SK-N-SH (cell line): ENCODE results near the gene POC5. TPM values are rescaled to one million over a fixed set of nuclear protein-coding genes. Genes with fewer than 3 reads are reported as not detected.

Experiments
- CTCF ChIA-PET: fragments of 300-600, 350-600 bp; formaldehyde crosslinking; extraction: SDS; loops from one replicate; lab custom pipeline; 2021; lab: Yijun Ruan, JAX
- POLR2A ChIA-PET: fragments of 350-600 bp; sonication (Branson Sonifier 250); formaldehyde crosslinking; extraction: SDS; loops from one replicate; lab custom pipeline; 2020; ENCODE audit warnings: antibody characterized with exemption, inconsistent platforms; lab: Yijun Ruan, JAX
- DNase-seq: peaks from one replicate; pipeline ENCODE4 v3.0.0; 2012
- H2AFZ ChIP-seq: fragments of 200-600 bp; sonication (generic); 2 replicates; pipeline ENCODE4 v1.8.1; 2016; ENCODE audit warnings: antibody characterized with exemption, mild to moderate bottlenecking, low read depth
- H3F3A ChIP-seq: fragments of 200-600 bp; sonication (generic); replicated peaks from 2 replicates; pipeline ENCODE3; 2016; ENCODE audit warnings: antibody characterized with exemption, mild to moderate bottlenecking; ENCODE audit not compliant: insufficient read depth
- H3K27ac ChIP-seq, 2 experiments: fragments of 200-500 bp in 1 of 2; fragments of 200-600 bp in 1 of 2; sonication (Bioruptor generic) in 1 of 2; sonication (generic), shearing (Covaris generic) in 1 of 2; 2 replicates each; pipeline versions ENCODE4 v1.5.1 to v1.6.1; 2014 to 2016; ENCODE audit warnings: low read depth in 2 of 2, inconsistent platforms in 1 of 2, low read length in 1 of 2, mild to moderate bottlenecking in 1 of 2, mixed read lengths in 1 of 2
- H3K27me3 ChIP-seq: fragments of 200-600 bp; sonication (generic), shearing (Covaris generic); 2 replicates; pipeline ENCODE4 v1.6.1; 2016; ENCODE audit warnings: mixed run types; ENCODE audit not compliant: insufficient read depth
- H3K36me3 ChIP-seq, 2 experiments: fragments of 200-500 bp in 1 of 2; fragments of 200-600 bp in 1 of 2; sonication (Bioruptor generic) in 1 of 2; sonication (generic) in 1 of 2; replicated peaks in 1 of 2; 2 replicates each; pipeline versions ENCODE3 to v1.5.1; 2014 to 2016; ENCODE audit warnings: low read length in 1 of 2, mild to moderate bottlenecking in 1 of 2; ENCODE audit not compliant: insufficient read depth in 2 of 2, control insufficient read depth in 1 of 2
- H3K4me1 ChIP-seq, 2 experiments: fragments of 200-500 bp in 1 of 2; fragments of 200-600 bp in 1 of 2; sonication (Bioruptor generic) in 1 of 2; sonication (generic), shearing (Covaris generic) in 1 of 2; 2 replicates each; pipeline versions ENCODE4 v1.5.1 to v1.6.1; 2014 to 2016; ENCODE audit warnings: low read depth in 1 of 2, low read length in 1 of 2, mixed run types in 1 of 2; ENCODE audit not compliant: insufficient read depth in 2 of 2, control insufficient read depth in 1 of 2
- H3K4me2 ChIP-seq: fragments of 200-600 bp; sonication (generic), shearing (Covaris generic); 2 replicates; pipeline ENCODE4 v1.6.1; 2017; ENCODE audit warnings: mixed run types
- H3K4me3 ChIP-seq, 2 experiments: fragments of 200-500 bp in 1 of 2; fragments of 200-600 bp in 1 of 2; sonication (Bioruptor generic) in 1 of 2; sonication (generic), shearing (Covaris generic) in 1 of 2; 2 replicates each; pipeline versions ENCODE4 v1.5.1 to v1.8.1; 2014 to 2016; ENCODE audit warnings: low read depth in 2 of 2, inconsistent platforms in 1 of 2, low read length in 1 of 2, mild to moderate bottlenecking in 1 of 2, mixed read lengths in 1 of 2, moderate library complexity in 1 of 2
- H3K79me2 ChIP-seq: fragments of 200-600 bp; sonication (generic); 2 replicates; pipeline ENCODE4 v1.8.1; 2017; ENCODE audit warnings: mild to moderate bottlenecking; ENCODE audit not compliant: insufficient read depth
- H3K9ac ChIP-seq: fragments of 200-600 bp; sonication (generic); 2 replicates; pipeline ENCODE4 v1.6.1; 2017; ENCODE audit warnings: mixed run types
- H3K9me2 ChIP-seq: fragments of 200-600 bp; sonication (generic); 2 replicates; pipeline ENCODE4 v1.6.1; 2017; ENCODE audit warnings: mixed run types
- H3K9me3 ChIP-seq: fragments of 200-600 bp; sonication (generic); 2 replicates; pipeline ENCODE4 v1.6.1; 2017; ENCODE audit warnings: mixed run types, mild to moderate bottlenecking, moderate library complexity
- H4K20me1 ChIP-seq: fragments of 200-600 bp; sonication (generic); 2 replicates; pipeline ENCODE4 v1.6.1; 2017; ENCODE audit warnings: mild to moderate bottlenecking, mixed run types; ENCODE audit not compliant: insufficient read depth
- ELF1 ChIP-seq: IDR thresholded peaks from 2 replicates; pipeline ENCODE4 v1.4.0; 2012
- EP300 ChIP-seq, 2 experiments: IDR thresholded peaks; 2 replicates each; pipeline versions ENCODE4 v1.4.0 to v1.6.1; 2012; ENCODE audit warnings: borderline replicate concordance in 1 of 2, low read depth in 1 of 2, low read length in 1 of 2
- FOSL2 ChIP-seq: IDR thresholded peaks from 2 replicates; pipeline ENCODE4 v1.4.0; 2012; ENCODE audit warnings: low read depth, mild to moderate bottlenecking, moderate library complexity, borderline replicate concordance
- GABPA ChIP-seq: IDR thresholded peaks from 2 replicates; pipeline ENCODE4 v1.4.0; 2012; ENCODE audit warnings: low read depth, mild to moderate bottlenecking
- GATA2 ChIP-seq: sonication (generic); formaldehyde crosslinking; IDR thresholded peaks from 2 replicates; pipeline ENCODE4 v1.5.0; 2020; ENCODE audit warnings: mild to moderate bottlenecking, missing genetic modification reagents
- JUND ChIP-seq: IDR thresholded peaks from 2 replicates; pipeline ENCODE4 v1.4.0; 2012
- MEF2A ChIP-seq: IDR thresholded peaks from 2 replicates; pipeline ENCODE4 v1.4.0; 2012; ENCODE audit warnings: low read depth, borderline replicate concordance
- NRF1 ChIP-seq: IDR thresholded peaks from 2 replicates; pipeline ENCODE4 v1.6.1; 2012; ENCODE audit warnings: low read depth, mild to moderate bottlenecking, low read length
- RAD21 ChIP-seq: IDR thresholded peaks from 2 replicates; pipeline ENCODE4 v1.6.1; 2012; ENCODE audit warnings: mild to moderate bottlenecking, low read length
- RCOR1 ChIP-seq: fragments of 150-350 bp; IDR thresholded peaks from 2 replicates; pipeline ENCODE4 v1.6.1; 2017; ENCODE audit warnings: antibody characterized with exemption, low read length
- SMC3 ChIP-seq: IDR thresholded peaks from 2 replicates; pipeline ENCODE4 v1.6.1; 2012; ENCODE audit warnings: low read depth, low read length, improper control_type of control experiment
- TCF12 ChIP-seq: IDR thresholded peaks from 2 replicates; pipeline ENCODE4 v1.4.0; 2012
- TEAD4 ChIP-seq: IDR thresholded peaks from 2 replicates; pipeline ENCODE4 v1.4.0; 2012; ENCODE audit warnings: mild to moderate bottlenecking, borderline replicate concordance; ENCODE audit not compliant: insufficient read depth
- YY1 ChIP-seq: IDR thresholded peaks from 2 replicates; pipeline ENCODE4 v1.4.0; 2012; ENCODE audit warnings: low read depth, mild to moderate bottlenecking
- WGBS: methylation state at CpG from one replicate; pipeline ENCODE4 v1.1.6; 2017; ENCODE audit warnings: low lambda C conversion rate; 5-methylcytosine and 5-hydroxymethylcytosine counted together
- polyA plus RNA-seq, 3 experiments: library from polyadenylated mRNA; depleted of rRNA; stranded (reverse); fragments of >200 nt; gene quantifications; 2 replicates each; pipeline ENCODE4 v1.2.3, GENCODE V29; 2012
- TF ChIP-seq, protein P1 (sequence below): IDR thresholded peaks from 2 replicates; pipeline ENCODE4; 2012
- TF ChIP-seq, protein P2 (sequence below): IDR thresholded peaks from 2 replicates; pipeline ENCODE4 v1.4.0; 2012; ENCODE audit warnings: low read depth
- TF ChIP-seq, protein P3 (sequence below): fragments of 150-350 bp; IDR thresholded peaks from 2 replicates; pipeline ENCODE4 v1.6.1; 2016; ENCODE audit warnings: mild to moderate bottlenecking, low read depth, low read length
- TF ChIP-seq, protein P4 (sequence below): fragments of 200-600 bp; sonication (generic); IDR thresholded peaks from 2 replicates; pipeline ENCODE4 v1.6.1; 2017; ENCODE audit warnings: antibody characterized with exemption, mild to moderate bottlenecking, moderate library complexity
- TF ChIP-seq, protein P5 (sequence below): IDR thresholded peaks from 2 replicates; pipeline ENCODE4 v1.6.1; 2012; ENCODE audit warnings: mild to moderate bottlenecking, low read depth, low read length, moderate library complexity

The POC5 gene
- polyA plus RNA-seq, 1 of the 3 experiments (the other 2 are of a cell fraction): 15.9 TPM

DNA sequence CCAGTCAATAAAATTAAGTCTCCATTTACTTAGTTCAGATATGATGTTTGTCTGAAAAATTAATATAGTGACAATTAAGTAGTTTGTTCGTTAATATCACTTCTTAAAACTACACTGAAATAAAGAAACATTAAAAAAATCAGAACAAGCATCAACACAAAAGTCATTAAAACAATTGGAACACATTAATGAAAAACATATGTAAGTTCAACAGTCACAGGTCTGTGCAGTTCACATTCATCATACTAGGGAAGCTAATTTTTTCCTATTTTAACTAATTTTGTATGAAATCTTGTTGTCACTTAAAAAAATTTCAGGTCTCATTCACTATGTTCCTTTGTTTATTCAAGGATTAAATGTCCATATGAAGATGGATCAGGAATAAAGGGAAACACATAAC is 22.5 kb downstream of the POC5 start:
- Histone ChIP-seq H3K9me3 (no peaks in the 10 kb centered on the region), H3K9ac (no peak overlapping the region), H3K79me2 (no peaks in the 10 kb centered on the region), H3K36me3 (peaks cover 27 to 38% of the 10 kb centered on the region in 2 experiments), H3K9me2 (no peaks in the 10 kb centered on the region), H3K27ac (peak overlapping the region in 1 of 2 experiments; percentile 91; a peak in 2 of 4 replicates), H3K4me2 (no peak overlapping the region), H3K4me1 (peaks cover 0 to 11% of the 10 kb centered on the region in 2 experiments; a peak in 2 of 4 replicates), H2AFZ (no peak overlapping the region), H4K20me1 (no peaks in the 10 kb centered on the region), H3F3A (no peaks in the 10 kb centered on the region), H3K27me3 (no peaks in the 10 kb centered on the region), H3K4me3 (no peak overlapping the region)
- peak; percentile 50 for DNase-seq
- 48% methylated on average over 1 of the region's 1 CpG for WGBS
- POLR2A ChIA-PET: no interaction called here
- CTCF ChIA-PET: interaction anchor here (1.2 to 1.6 kb wide), 4 partner anchors 12 to 480 kb away, joined by 3 to 8 read pairs (median 4); no protein-coding TSS in a partner anchor
- TF ChIP-seq, protein P1, sequence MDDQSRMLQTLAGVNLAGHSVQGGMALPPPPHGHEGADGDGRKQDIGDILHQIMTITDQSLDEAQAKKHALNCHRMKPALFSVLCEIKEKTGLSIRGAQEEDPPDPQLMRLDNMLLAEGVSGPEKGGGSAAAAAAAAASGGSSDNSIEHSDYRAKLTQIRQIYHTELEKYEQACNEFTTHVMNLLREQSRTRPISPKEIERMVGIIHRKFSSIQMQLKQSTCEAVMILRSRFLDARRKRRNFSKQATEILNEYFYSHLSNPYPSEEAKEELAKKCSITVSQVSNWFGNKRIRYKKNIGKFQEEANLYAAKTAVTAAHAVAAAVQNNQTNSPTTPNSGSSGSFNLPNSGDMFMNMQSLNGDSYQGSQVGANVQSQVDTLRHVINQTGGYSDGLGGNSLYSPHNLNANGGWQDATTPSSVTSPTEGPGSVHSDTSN: no peak
- no peak for TF ChIP-seq JUND
- TF ChIP-seq TCF12: peak; percentile 35
- no peak for TF ChIP-seq EP300 (IDR thresholded peaks at IDR 0.05; ENCODE audit: borderline replicate concordance in 1 of 2, low read depth in 1 of 2, low read length in 1 of 2)
- TF ChIP-seq, protein P2, sequence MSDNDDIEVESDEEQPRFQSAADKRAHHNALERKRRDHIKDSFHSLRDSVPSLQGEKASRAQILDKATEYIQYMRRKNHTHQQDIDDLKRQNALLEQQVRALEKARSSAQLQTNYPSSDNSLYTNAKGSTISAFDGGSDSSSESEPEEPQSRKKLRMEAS: no peak

DNA sequence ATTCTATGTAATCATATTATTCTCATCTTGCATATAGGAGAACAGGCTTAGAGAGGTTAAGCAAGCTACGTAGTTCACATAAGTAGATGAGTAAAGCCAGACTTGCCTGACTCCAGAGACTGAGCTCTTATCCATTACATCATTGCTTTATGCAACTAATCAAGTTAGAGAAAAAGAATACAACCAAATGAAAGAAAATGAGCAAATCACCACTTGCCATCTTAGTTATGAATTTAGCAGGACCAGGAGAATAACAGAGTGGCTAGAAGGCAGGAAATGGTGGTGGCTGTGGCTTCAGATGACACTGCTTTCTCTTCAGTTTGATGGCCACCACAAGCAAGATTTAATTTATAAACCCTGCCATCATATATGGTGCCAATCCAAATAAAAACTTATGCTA is 26.6 kb downstream of the POC5 start:
- peak; percentile 61 for DNase-seq
- H3K27me3 ChIP-seq: no peaks in the 10 kb centered on the region
- no peaks in the 10 kb centered on the region for H3K9me2 ChIP-seq
- no peaks in the 10 kb centered on the region for H3K79me2 ChIP-seq
- peak overlapping the region in 1 of 2 experiments; percentile 82; a peak in 2 of 4 replicates for H3K27ac ChIP-seq
- 74% methylated on average over 1 of the region's 1 CpG for WGBS
- no peak overlapping the region for H3K4me3 ChIP-seq
- H3K9ac ChIP-seq: no peak overlapping the region
- no peaks in the 10 kb centered on the region for H4K20me1 ChIP-seq
- peaks cover 0 to 11% of the 10 kb centered on the region in 2 experiments; a peak in 2 of 4 replicates for H3K4me1 ChIP-seq
- ChIA-PET POLR2A (no interaction called here), CTCF (interaction anchor here (0.6 to 2.5 kb wide), 4 partner anchors 9 to 484 kb away, joined by 3 to 11 read pairs (median 3); no protein-coding TSS in a partner anchor)
- peaks cover 57 to 69% of the 10 kb centered on the region in 2 experiments for H3K36me3 ChIP-seq
- no peak overlapping the region for H3K4me2 ChIP-seq
- no peak overlapping the region for H2AFZ ChIP-seq
- no peaks in the 10 kb centered on the region for H3K9me3 ChIP-seq
- H3F3A ChIP-seq: no peaks in the 10 kb centered on the region
- no peak for TF ChIP-seq GABPA
- peak; percentile 11; the same call in 1 of the 2 replicates for TF ChIP-seq RAD21
- TF ChIP-seq, protein P2: no peak
- TF ChIP-seq, protein P3, sequence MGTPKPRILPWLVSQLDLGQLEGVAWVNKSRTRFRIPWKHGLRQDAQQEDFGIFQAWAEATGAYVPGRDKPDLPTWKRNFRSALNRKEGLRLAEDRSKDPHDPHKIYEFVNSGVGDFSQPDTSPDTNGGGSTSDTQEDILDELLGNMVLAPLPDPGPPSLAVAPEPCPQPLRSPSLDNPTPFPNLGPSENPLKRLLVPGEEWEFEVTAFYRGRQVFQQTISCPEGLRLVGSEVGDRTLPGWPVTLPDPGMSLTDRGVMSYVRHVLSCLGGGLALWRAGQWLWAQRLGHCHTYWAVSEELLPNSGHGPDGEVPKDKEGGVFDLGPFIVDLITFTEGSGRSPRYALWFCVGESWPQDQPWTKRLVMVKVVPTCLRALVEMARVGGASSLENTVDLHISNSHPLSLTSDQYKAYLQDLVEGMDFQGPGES: no peak
- peak; percentile 12; the same call in 1 of the 2 replicates for TF ChIP-seq TCF12
- TF ChIP-seq, protein P4, sequence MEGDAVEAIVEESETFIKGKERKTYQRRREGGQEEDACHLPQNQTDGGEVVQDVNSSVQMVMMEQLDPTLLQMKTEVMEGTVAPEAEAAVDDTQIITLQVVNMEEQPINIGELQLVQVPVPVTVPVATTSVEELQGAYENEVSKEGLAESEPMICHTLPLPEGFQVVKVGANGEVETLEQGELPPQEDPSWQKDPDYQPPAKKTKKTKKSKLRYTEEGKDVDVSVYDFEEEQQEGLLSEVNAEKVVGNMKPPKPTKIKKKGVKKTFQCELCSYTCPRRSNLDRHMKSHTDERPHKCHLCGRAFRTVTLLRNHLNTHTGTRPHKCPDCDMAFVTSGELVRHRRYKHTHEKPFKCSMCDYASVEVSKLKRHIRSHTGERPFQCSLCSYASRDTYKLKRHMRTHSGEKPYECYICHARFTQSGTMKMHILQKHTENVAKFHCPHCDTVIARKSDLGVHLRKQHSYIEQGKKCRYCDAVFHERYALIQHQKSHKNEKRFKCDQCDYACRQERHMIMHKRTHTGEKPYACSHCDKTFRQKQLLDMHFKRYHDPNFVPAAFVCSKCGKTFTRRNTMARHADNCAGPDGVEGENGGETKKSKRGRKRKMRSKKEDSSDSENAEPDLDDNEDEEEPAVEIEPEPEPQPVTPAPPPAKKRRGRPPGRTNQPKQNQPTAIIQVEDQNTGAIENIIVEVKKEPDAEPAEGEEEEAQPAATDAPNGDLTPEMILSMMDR: no peak
- no peak for TF ChIP-seq ELF1
- no peak for TF ChIP-seq SMC3
- TF ChIP-seq RCOR1: 0 out of 2 replicates have a peak, but pooled peaks have one; percentile 17
- TF ChIP-seq TEAD4: no peak
- peak in 1 of 2 experiments; percentile 58; a peak in 1 of 4 replicates for TF ChIP-seq EP300 (IDR thresholded peaks at IDR 0.05; ENCODE audit: borderline replicate concordance in 1 of 2, low read depth in 1 of 2, low read length in 1 of 2)
- peak; percentile 67 for TF ChIP-seq GATA2
- no peak for TF ChIP-seq NRF1
- TF ChIP-seq, protein P5, sequence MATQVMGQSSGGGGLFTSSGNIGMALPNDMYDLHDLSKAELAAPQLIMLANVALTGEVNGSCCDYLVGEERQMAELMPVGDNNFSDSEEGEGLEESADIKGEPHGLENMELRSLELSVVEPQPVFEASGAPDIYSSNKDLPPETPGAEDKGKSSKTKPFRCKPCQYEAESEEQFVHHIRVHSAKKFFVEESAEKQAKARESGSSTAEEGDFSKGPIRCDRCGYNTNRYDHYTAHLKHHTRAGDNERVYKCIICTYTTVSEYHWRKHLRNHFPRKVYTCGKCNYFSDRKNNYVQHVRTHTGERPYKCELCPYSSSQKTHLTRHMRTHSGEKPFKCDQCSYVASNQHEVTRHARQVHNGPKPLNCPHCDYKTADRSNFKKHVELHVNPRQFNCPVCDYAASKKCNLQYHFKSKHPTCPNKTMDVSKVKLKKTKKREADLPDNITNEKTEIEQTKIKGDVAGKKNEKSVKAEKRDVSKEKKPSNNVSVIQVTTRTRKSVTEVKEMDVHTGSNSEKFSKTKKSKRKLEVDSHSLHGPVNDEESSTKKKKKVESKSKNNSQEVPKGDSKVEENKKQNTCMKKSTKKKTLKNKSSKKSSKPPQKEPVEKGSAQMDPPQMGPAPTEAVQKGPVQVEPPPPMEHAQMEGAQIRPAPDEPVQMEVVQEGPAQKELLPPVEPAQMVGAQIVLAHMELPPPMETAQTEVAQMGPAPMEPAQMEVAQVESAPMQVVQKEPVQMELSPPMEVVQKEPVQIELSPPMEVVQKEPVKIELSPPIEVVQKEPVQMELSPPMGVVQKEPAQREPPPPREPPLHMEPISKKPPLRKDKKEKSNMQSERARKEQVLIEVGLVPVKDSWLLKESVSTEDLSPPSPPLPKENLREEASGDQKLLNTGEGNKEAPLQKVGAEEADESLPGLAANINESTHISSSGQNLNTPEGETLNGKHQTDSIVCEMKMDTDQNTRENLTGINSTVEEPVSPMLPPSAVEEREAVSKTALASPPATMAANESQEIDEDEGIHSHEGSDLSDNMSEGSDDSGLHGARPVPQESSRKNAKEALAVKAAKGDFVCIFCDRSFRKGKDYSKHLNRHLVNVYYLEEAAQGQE: no peak
- no peak for TF ChIP-seq YY1
- TF ChIP-seq FOSL2: no peak
- no peak for TF ChIP-seq MEF2A
